T-helper 17 cell (primary cell): Measurements from ENCODE around the gene CCKAR. TPM values are rescaled to one million over a fixed set of nuclear protein-coding genes. Genes with fewer than 3 reads are reported as not detected.

Experiments used
- ATAC-seq: fragments of 150-1000 bp; cut with Tn5 transposase; 2 replicates; pipeline ENCODE4 v1.10.0; 2021; ENCODE audit warnings: mild to moderate bottlenecking, moderate library complexity
- DNase-seq, 3 donors: peaks; one replicate each; pipeline versions ENCODE4 v3.0.0 to v3.0.0-alpha.2; 2020 to 2021
- H3K9me3 ChIP-seq: one replicate; pipeline ENCODE4 v1.7.0; 2013; ENCODE audit warnings: low read length, mild to moderate bottlenecking; ENCODE audit not compliant: control insufficient read depth, poor library complexity, severe bottlenecking
- H3K27ac Mint-ChIP-seq: one replicate; pipeline ENCODE4 v1.8.0; 2022; ENCODE audit warnings: mild to moderate bottlenecking, moderate library complexity, mixed read lengths
- H3K27me3 Mint-ChIP-seq: one replicate; pipeline ENCODE4 v1.8.0; 2022; ENCODE audit warnings: mixed read lengths
- H3K36me3 Mint-ChIP-seq: one replicate; pipeline ENCODE4 v1.8.0; 2022; ENCODE audit warnings: low read depth, mixed read lengths
- H3K4me1 Mint-ChIP-seq: one replicate; pipeline ENCODE4 v1.8.0; 2022; ENCODE audit warnings: mild to moderate bottlenecking, mixed read lengths
- H3K4me3 Mint-ChIP-seq: one replicate; pipeline ENCODE4 v1.8.0; 2022; ENCODE audit warnings: mild to moderate bottlenecking, moderate library complexity, mixed read lengths
- total RNA-seq, 4 donors: library from RNA in 2 of 4; stranded (reverse) in 2 of 4; gene quantifications; one replicate each; pipeline ENCODE4 v1.2.3 and lab custom pipeline; 2022 to 2026

Gene CCKAR
- total RNA-seq, 2 donors from 2014 or later, result not detected

GRCh38 chr4:26482508-26483462, 7.5 kb downstream of the CCKAR start:
- Mint-ChIP-seq H3K27me3 (peaks cover 16% of the 10 kb centered on the region), H3K4me1 (no peaks in the 10 kb centered on the region), H3K27ac (no peak overlapping the region), H3K36me3 (peaks cover 4% of the 10 kb centered on the region), H3K4me3 (no peak overlapping the region)
- no peaks in the 10 kb centered on the region for H3K9me3 ChIP-seq
- no peak for DNase-seq
- no peak for ATAC-seq

GRCh38 chr4:26478330-26478729, 12.0 kb downstream of the CCKAR start:
- Mint-ChIP-seq H3K27ac (no peak overlapping the region), H3K27me3 (peaks cover 20% of the 10 kb centered on the region), H3K4me3 (no peak overlapping the region), H3K4me1 (no peaks in the 10 kb centered on the region), H3K36me3 (peaks cover 4% of the 10 kb centered on the region)
- H3K9me3 ChIP-seq, result no peaks in the 10 kb centered on the region
- no peak for ATAC-seq
- no peak for DNase-seq

GRCh38 chr4:26476545-26476944, 13.7 kb downstream of the CCKAR start:
- Mint-ChIP-seq H3K36me3 (peaks cover 2% of the 10 kb centered on the region), H3K4me1 (no peaks in the 10 kb centered on the region), H3K4me3 (no peak overlapping the region), H3K27ac (no peak overlapping the region), H3K27me3 (peaks cover 29% of the 10 kb centered on the region)
- DNase-seq (no peak), ATAC-seq (no peak)
- H3K9me3 ChIP-seq, result no peaks in the 10 kb centered on the region

- H3K27ac Mint-ChIP-seq, result no peak overlapping the region
- H3K27me3 Mint-ChIP-seq, result peaks cover 33% of the 10 kb centered on the region
- H3K9me3 ChIP-seq, result no peaks in the 10 kb centered on the region
- H3K4me3 Mint-ChIP-seq, result no peak overlapping the region
- DNase-seq, result no peak
- H3K36me3 Mint-ChIP-seq, result peaks cover 2% of the 10 kb centered on the region
- H3K4me1 Mint-ChIP-seq, result no peaks in the 10 kb centered on the region
- ATAC-seq, result no peak
Measured at GRCh38 chr4:26475716-26476115, 14.6 kb downstream of the CCKAR start.

- DNase-seq, result no peak
- no peaks in the 10 kb centered on the region for H3K9me3 ChIP-seq
- no peaks in the 10 kb centered on the region for H3K4me1 Mint-ChIP-seq
- H3K27me3 Mint-ChIP-seq, result peaks cover 33% of the 10 kb centered on the region
- peaks cover 2% of the 10 kb centered on the region for H3K36me3 Mint-ChIP-seq
- no peak for ATAC-seq
- no peak overlapping the region for H3K27ac Mint-ChIP-seq
- H3K4me3 Mint-ChIP-seq, result no peak overlapping the region
Measured at GRCh38 chr4:26474551-26474950, 15.7 kb downstream of the CCKAR start.

GRCh38 chr4:26473893-26474292, 16.4 kb downstream of the CCKAR start:
- Mint-ChIP-seq H3K4me1 (no peaks in the 10 kb centered on the region), H3K36me3 (peaks cover 2% of the 10 kb centered on the region), H3K27me3 (peaks cover 33% of the 10 kb centered on the region), H3K4me3 (no peak overlapping the region), H3K27ac (no peak overlapping the region)
- ATAC-seq (no peak), DNase-seq (no peak)
- no peaks in the 10 kb centered on the region for H3K9me3 ChIP-seq

GRCh38 chr4:26471890-26472289, 18.4 kb downstream of the CCKAR start:
- no peak for ATAC-seq
- Mint-ChIP-seq H3K36me3 (peaks cover 2% of the 10 kb centered on the region), H3K4me1 (no peaks in the 10 kb centered on the region), H3K4me3 (no peak overlapping the region), H3K27ac (no peak overlapping the region), H3K27me3 (peaks cover 30% of the 10 kb centered on the region)
- no peak for DNase-seq
- no peaks in the 10 kb centered on the region for H3K9me3 ChIP-seq

GRCh38 chr4:26468977-26469376, 21.3 kb downstream of the CCKAR start:
- H3K4me3 Mint-ChIP-seq, result no peak overlapping the region
- H3K27me3 Mint-ChIP-seq, result peaks cover 38% of the 10 kb centered on the region
- no peak for DNase-seq
- no peaks in the 10 kb centered on the region for H3K9me3 ChIP-seq
- peaks cover 4% of the 10 kb centered on the region for H3K36me3 Mint-ChIP-seq
- ATAC-seq, result no peak
- no peaks in the 10 kb centered on the region for H3K4me1 Mint-ChIP-seq
- no peak overlapping the region for H3K27ac Mint-ChIP-seq

GRCh38 chr4:26468283-26468949, 21.9 kb downstream of the CCKAR start:
- ATAC-seq, result no peak
- no peak for DNase-seq
- peaks cover 38% of the 10 kb centered on the region for H3K27me3 Mint-ChIP-seq
- no peak overlapping the region for H3K4me3 Mint-ChIP-seq
- H3K27ac Mint-ChIP-seq, result no peak overlapping the region
- H3K9me3 ChIP-seq, result no peaks in the 10 kb centered on the region
- peaks cover 4% of the 10 kb centered on the region for H3K36me3 Mint-ChIP-seq
- no peaks in the 10 kb centered on the region for H3K4me1 Mint-ChIP-seq

- H3K4me3 Mint-ChIP-seq, result no peak overlapping the region
Measured at GRCh38 chr4:26467724-26468123, 22.6 kb downstream of the CCKAR start.

GRCh38 chr4:26466578-26467270, 23.6 kb downstream of the CCKAR start:
- Mint-ChIP-seq H3K27me3 (peaks cover 31% of the 10 kb centered on the region), H3K4me1 (no peaks in the 10 kb centered on the region), H3K27ac (no peak overlapping the region), H3K4me3 (no peak overlapping the region), H3K36me3 (peaks cover 4% of the 10 kb centered on the region)
- no peaks in the 10 kb centered on the region for H3K9me3 ChIP-seq
- no peak for ATAC-seq
- no peak for DNase-seq

More at GRCh38 chr4:26467724-26468123, 22.6 kb downstream of the CCKAR start:
- H3K36me3 Mint-ChIP-seq, result peaks cover 4% of the 10 kb centered on the region
- no peak for ATAC-seq
- H3K9me3 ChIP-seq, result no peaks in the 10 kb centered on the region
- no peaks in the 10 kb centered on the region for H3K4me1 Mint-ChIP-seq
- peaks cover 38% of the 10 kb centered on the region for H3K27me3 Mint-ChIP-seq
- no peak overlapping the region for H3K27ac Mint-ChIP-seq
- DNase-seq, result no peak

- ATAC-seq, result no peak
- peaks cover 4% of the 10 kb centered on the region for H3K36me3 Mint-ChIP-seq
- H3K4me1 Mint-ChIP-seq, result no peaks in the 10 kb centered on the region
- no peak for DNase-seq
- H3K27ac Mint-ChIP-seq, result no peak overlapping the region
- H3K27me3 Mint-ChIP-seq, result peaks cover 25% of the 10 kb centered on the region
- H3K9me3 ChIP-seq, result no peaks in the 10 kb centered on the region
- no peak overlapping the region for H3K4me3 Mint-ChIP-seq
Measured at GRCh38 chr4:26464420-26465095, 25.7 kb downstream of the CCKAR start.

- Mint-ChIP-seq H3K27ac (no peak overlapping the region), H3K4me1 (peaks cover 4% of the 10 kb centered on the region), H3K4me3 (no peak overlapping the region), H3K36me3 (peaks cover 4% of the 10 kb centered on the region), H3K27me3 (peaks cover 25% of the 10 kb centered on the region)
- no peaks in the 10 kb centered on the region for H3K9me3 ChIP-seq
- no peak for DNase-seq
- ATAC-seq, result no peak
Measured at GRCh38 chr4:26463386-26463785, 26.9 kb downstream of the CCKAR start.
